ENCODE measurements around the gene KIF26B. TPM values are rescaled to one million over a fixed set of nuclear protein-coding genes. Genes with fewer than 3 reads are reported as not detected.

KIF26B gene
- total and polyA plus RNA-seq, 2 experiments from 2014 or later: 0.03 to 0.76 TPM

GRCh38 chr1:245205864-245206263 is 51.1 kb downstream of the KIF26B start:
- peaks cover 8% of the 10 kb centered on the region for H3K36me3 ChIP-seq (ENCODE audit: insufficient read depth)
- H3K4me3 ChIP-seq: no peak overlapping the region
- peaks cover 13% of the 10 kb centered on the region for H3K4me1 Mint-ChIP-seq
- no peak overlapping the region for H3K27ac Mint-ChIP-seq
- H3K4me2 ChIP-seq: no peak overlapping the region
- no peak overlapping the region for H3K4me3 Mint-ChIP-seq
- peaks cover 9% of the 10 kb centered on the region for H3K27me3 Mint-ChIP-seq (ENCODE audit: insufficient read depth, low read depth, poor library complexity)
- no peaks in the 10 kb centered on the region for H3K27me3 ChIP-seq (ENCODE audit: insufficient read depth)
- DNase-seq (ENCODE audit: low spot score) (no peak), ATAC-seq (no peak)
- H3K9me3 Mint-ChIP-seq: peaks cover 45% of the 10 kb centered on the region
- no peaks in the 10 kb centered on the region for H3F3A ChIP-seq (replicated peaks; ENCODE audit: low read depth)
- peaks cover 32% of the 10 kb centered on the region for H3K36me3 Mint-ChIP-seq (ENCODE audit: low read depth)
- no peaks in the 10 kb centered on the region for H3K9me2 ChIP-seq (ENCODE audit: insufficient read depth)
- no peaks in the 10 kb centered on the region for H3K79me2 ChIP-seq (replicated peaks; ENCODE audit: insufficient read depth)
- H2AFZ ChIP-seq: no peak overlapping the region
- no peak overlapping the region for H3K27ac ChIP-seq (ENCODE audit: low read depth)
- H3K4me1 ChIP-seq (ENCODE audit: insufficient read depth): peaks cover 14% of the 10 kb centered on the region
- TF ChIP-seq EZH2 (IDR thresholded peaks at IDR 0.05; ENCODE audit: low read depth, unreplicated experiment) (no peak), JUNB (IDR thresholded peaks at IDR 0.05; ENCODE audit: unreplicated experiment) (no peak), POLR2AphosphoS5 (IDR thresholded peaks at IDR 0.05; ENCODE audit: low read depth) (no peak), REST (IDR thresholded peaks at IDR 0.05; ENCODE audit: unreplicated experiment) (no peak), ZNF114 (CRISPR knock-in tag; IDR thresholded peaks at IDR 0.05) (no peak), ETS1 (IDR thresholded peaks at IDR 0.05) (no peak), CREB1 (CRISPR knock-in tag; IDR thresholded peaks at IDR 0.05; ENCODE audit: low read depth) (no peak), CTCF (conservative IDR thresholded peaks at IDR 0.05; ENCODE audit: low read depth in 2 of 2) (no peak), STAT1 (IDR thresholded peaks at IDR 0.05; ENCODE audit: unreplicated experiment) (no peak), EZH2phosphoT487 (IDR thresholded peaks at IDR 0.05; ENCODE audit: unreplicated experiment) (no peak)
- no peaks in the 10 kb centered on the region for H4K20me1 ChIP-seq (replicated peaks; ENCODE audit: insufficient read depth)
